AML-193 (cell line): ENCODE results near the gene KRTAP22-1.

ENCODE experiments used
- DNase-seq, 2 experiments: peaks; one replicate each; lab custom pipeline; 2025; lab: John Stamatoyannopoulos, UW

The KRTAP22-1 gene

GRCh38 chr21:30625449-30626165 is 24.7 kb downstream of the KRTAP22-1 start:
- DNase-seq: no peak

GRCh38 chr21:30628109-30628508 is 27.2 kb downstream of the KRTAP22-1 start:
- no peak for DNase-seq

- no peak for DNase-seq
Observed at GRCh38 chr21:30629200-30629599, 28.3 kb downstream of the KRTAP22-1 start.

GRCh38 chr21:30634906-30635305 is 34.0 kb downstream of the KRTAP22-1 start, which contains the start of gene KRTAP20-2:
Gene KRTAP20-2, plus strand, starts transcription at chr21:30635206. Its CDS starts 58 bp downstream, at chr21:30635264.
- DNase-seq: no peak

GRCh38 chr21:30638686-30639085 is 37.8 kb downstream of the KRTAP22-1 start:
- no peak for DNase-seq

GRCh38 chr21:30642564-30642963 is 41.7 kb downstream of the KRTAP22-1 start, which contains the start of gene KRTAP20-3:
Gene KRTAP20-3, plus strand, starts transcription at chr21:30642864.
- no peak for DNase-seq

GRCh38 chr21:30646904-30647414 is 46.1 kb downstream of the KRTAP22-1 start:
- no peak for DNase-seq
